Activated T-helper 17 cell treated with anti-CD3 and anti-CD28 coated beads, Interleukin-2, amount 50 U/mL, for 72 hours (primary cell): Measurements from ENCODE around the gene PKN2. TPM values are rescaled to one million over a fixed set of nuclear protein-coding genes. Genes with fewer than 3 reads are reported as not detected.
A peak's percentile ranks its signal among the peaks of the same experiment; 100 is the strongest.

Source experiments
- ATAC-seq: fragments of 150-1000 bp; cut with Tn5 transposase; replicated peaks from 2 replicates; pipeline ENCODE4 v1.10.0; 2021; ENCODE audit warnings: mild to moderate bottlenecking, moderate library complexity
- H3K27ac Mint-ChIP-seq: one replicate; pipeline ENCODE4 v1.8.0; 2022; ENCODE audit warnings: mixed read lengths
- H3K27me3 Mint-ChIP-seq: one replicate; pipeline ENCODE4 v1.8.0; 2022; ENCODE audit warnings: mixed read lengths
- H3K36me3 Mint-ChIP-seq: one replicate; pipeline ENCODE4 v1.8.0; 2022; ENCODE audit warnings: low read depth, mild to moderate bottlenecking, mixed read lengths
- H3K4me1 Mint-ChIP-seq: one replicate; pipeline ENCODE4 v1.8.0; 2022; ENCODE audit warnings: mixed read lengths
- H3K4me3 Mint-ChIP-seq: one replicate; pipeline ENCODE4 v1.8.0; 2022; ENCODE audit warnings: mild to moderate bottlenecking, mixed read lengths
- H3K9me3 Mint-ChIP-seq: one replicate; pipeline ENCODE4 v1.8.0; 2022; ENCODE audit warnings: mixed read lengths
- total RNA-seq, 2 donors: library from RNA; stranded (reverse); gene quantifications; one replicate each; pipeline ENCODE4 v1.2.3, GENCODE V29; 2022

The PKN2 gene
- 10 to 100 TPM; 23.7 to 24.1 TPM for total RNA-seq

DNA sequence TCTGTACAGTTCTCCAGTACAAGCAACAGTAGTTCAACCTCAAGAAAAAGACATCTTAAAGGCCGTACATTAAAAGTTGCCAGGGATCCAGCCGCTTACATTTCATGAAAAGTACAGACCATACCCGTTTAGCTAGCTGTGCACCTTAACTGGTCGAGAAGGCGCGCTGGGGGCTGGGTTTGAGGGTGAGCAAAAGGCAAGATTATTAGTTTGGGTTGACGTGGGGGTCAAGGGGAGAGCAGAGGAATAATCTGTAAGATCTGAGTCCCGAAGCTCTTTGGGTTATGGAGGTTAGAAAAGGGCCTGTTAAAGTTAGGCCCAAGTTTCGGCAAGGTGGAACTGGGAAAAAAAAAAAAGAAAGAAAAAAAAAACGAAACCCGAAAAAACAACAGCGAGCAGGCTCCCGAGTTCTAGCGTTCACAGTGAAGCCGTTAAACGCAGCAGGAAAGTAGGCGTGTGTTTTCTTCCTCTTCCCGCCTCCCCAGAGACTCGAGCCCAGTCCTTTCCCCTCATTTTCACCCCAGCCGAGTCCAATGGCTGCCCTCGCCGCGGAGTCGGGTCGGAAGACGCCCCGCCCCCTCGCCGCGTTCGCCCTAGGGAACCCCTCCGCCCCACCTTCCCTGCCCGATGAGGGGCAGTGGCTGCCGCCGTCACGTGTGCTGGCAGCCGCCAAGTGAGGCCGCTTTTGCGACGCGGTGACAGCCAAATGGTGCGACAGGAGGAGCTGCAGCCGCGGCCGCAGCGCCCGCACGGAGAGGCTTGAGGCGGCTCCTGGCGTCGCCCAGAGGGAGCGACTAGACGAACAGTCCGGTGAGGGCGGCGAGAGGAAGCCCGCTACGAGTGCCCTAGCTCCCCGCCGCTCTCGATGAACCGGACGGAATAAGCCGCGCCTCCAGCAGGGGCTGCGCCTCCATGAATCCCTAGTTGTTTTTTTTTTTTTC lies at the start of gene PKN2:
TSS of gene PKN2 (plus strand) at position 733 of the 941 bp plus-strand sequence. CDS start 308 bp downstream, outside the sequence.
- Mint-ChIP-seq H3K36me3 (peaks cover 5% of the 10 kb centered on the region), H3K9me3 (no peaks in the 10 kb centered on the region), H3K4me3 (peak within 1 kb of the TSS; percentile 86), H3K4me1 (peaks cover 6% of the 10 kb centered on the region), H3K27me3 (no peaks in the 10 kb centered on the region), H3K27ac (peak within 1 kb of the TSS; percentile 89)
- peak; percentile 97 for ATAC-seq

GRCh38 chr1:88634538-88634937 lies 49.5 kb upstream of the PKN2 start:
- no peak for ATAC-seq
- Mint-ChIP-seq H3K4me3 (no peak overlapping the region), H3K4me1 (no peaks in the 10 kb centered on the region), H3K27me3 (peaks cover 13% of the 10 kb centered on the region), H3K27ac (no peak overlapping the region), H3K9me3 (peaks cover 14% of the 10 kb centered on the region), H3K36me3 (no peaks in the 10 kb centered on the region)

GRCh38 chr1:88640060-88640459 lies 44.0 kb upstream of the PKN2 start:
- peaks cover 8% of the 10 kb centered on the region for H3K27me3 Mint-ChIP-seq
- H3K4me1 Mint-ChIP-seq = no peaks in the 10 kb centered on the region
- H3K27ac Mint-ChIP-seq = no peak overlapping the region
- no peak for ATAC-seq
- H3K9me3 Mint-ChIP-seq = peaks cover 6% of the 10 kb centered on the region
- H3K4me3 Mint-ChIP-seq = no peak overlapping the region
- H3K36me3 Mint-ChIP-seq = no peaks in the 10 kb centered on the region

DNA sequence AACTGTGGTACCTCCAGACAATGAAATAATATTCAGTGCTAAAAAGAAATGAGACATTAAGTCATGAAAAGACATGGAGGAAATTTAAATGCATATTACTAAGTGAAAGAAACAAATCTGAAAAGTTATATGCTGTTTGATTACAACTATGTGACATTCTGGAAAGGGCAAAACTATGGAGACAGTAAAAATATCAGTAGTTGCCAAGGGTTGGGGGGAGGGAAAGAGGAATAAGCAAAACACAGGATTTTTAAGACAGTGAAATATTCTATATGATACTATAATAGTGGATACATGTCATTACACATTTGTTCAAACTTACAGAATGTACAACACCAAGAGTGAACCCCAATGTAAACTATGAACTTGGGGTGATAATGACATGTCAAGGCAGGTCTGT lies 38.2 kb upstream of the PKN2 start:
- H3K27ac Mint-ChIP-seq = no peak overlapping the region
- ATAC-seq = no peak
- H3K27me3 Mint-ChIP-seq = peaks cover 4% of the 10 kb centered on the region
- H3K9me3 Mint-ChIP-seq = no peaks in the 10 kb centered on the region
- no peaks in the 10 kb centered on the region for H3K4me1 Mint-ChIP-seq
- H3K4me3 Mint-ChIP-seq = no peak overlapping the region
- H3K36me3 Mint-ChIP-seq = no peaks in the 10 kb centered on the region

DNA sequence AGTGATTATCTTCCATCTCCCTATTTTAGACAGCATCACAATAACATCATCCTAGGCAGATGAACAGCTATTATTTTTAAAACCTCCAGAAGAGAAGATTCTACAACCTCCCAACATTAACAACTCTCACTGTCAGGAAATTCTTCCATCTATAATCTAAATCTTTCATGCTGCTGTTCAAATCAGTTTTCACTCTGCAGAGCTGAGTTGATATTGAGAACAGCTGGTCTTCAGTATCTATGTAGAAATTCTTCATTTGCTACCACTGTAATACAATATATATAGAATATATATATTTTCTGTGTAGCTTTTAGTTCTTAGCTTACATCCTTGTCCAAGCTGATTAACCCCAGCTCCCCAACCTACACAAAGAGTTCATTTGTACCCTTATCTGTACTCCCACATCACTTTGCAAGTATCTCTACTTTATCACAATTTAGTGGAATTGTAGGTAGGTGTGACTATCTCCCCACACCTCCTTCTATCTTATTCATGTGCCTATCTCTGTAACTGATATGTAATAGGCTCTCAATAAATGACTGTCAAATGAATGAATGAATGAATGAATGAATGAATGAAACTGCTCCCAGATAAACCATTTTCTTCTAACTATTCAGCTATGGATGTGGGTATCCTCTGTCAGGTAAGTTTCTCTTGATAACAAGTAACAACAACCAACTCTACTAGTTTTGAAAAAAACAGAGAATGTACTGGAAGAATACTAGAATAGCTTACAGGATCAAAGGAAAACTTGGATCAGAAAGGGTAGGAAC lies 37.4 kb upstream of the PKN2 start:
- no peaks in the 10 kb centered on the region for H3K4me1 Mint-ChIP-seq
- no peaks in the 10 kb centered on the region for H3K27me3 Mint-ChIP-seq
- no peak overlapping the region for H3K4me3 Mint-ChIP-seq
- ATAC-seq = no peak
- no peaks in the 10 kb centered on the region for H3K36me3 Mint-ChIP-seq
- no peak overlapping the region for H3K27ac Mint-ChIP-seq
- H3K9me3 Mint-ChIP-seq = no peaks in the 10 kb centered on the region

- H3K27ac Mint-ChIP-seq = no peak overlapping the region
- no peaks in the 10 kb centered on the region for H3K27me3 Mint-ChIP-seq
- ATAC-seq = peak; percentile 40
- H3K4me1 Mint-ChIP-seq = no peaks in the 10 kb centered on the region
- H3K9me3 Mint-ChIP-seq = no peaks in the 10 kb centered on the region
- H3K36me3 Mint-ChIP-seq = no peaks in the 10 kb centered on the region
- no peak overlapping the region for H3K4me3 Mint-ChIP-seq
Measured at GRCh38 chr1:88647249-88647645, 36.8 kb upstream of the PKN2 start.

DNA sequence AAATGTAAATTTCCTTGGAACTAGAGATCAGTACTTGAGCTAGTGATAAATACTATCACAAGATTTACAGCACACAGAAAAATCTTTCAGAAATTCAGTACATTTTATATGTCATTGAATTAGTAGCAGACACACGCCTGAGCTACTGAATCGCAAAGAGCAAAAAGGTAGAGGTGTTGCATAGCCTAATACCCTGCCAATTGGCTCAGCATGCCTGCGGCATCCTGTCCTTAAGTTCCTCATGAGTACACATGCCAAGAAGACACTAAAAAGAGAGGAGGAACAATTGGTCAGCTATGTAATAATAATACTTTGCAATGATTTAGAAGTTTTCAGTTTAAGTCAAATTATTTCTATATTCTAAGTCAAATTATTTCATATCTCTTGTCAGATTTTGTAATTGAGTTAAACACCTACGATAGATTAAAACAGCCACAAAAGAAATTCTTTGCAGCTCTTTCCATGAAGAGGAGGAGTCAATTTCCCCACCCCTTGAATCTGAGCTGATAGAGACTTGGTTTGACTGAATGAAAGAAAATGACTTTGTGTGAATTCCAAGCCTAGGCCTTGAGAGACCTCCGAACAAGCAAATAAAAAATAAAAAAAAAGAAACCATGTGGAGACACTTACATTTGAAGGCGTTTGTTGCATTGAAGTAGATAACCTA lies 36.2 kb upstream of the PKN2 start:
- no peaks in the 10 kb centered on the region for H3K36me3 Mint-ChIP-seq
- H3K27ac Mint-ChIP-seq = no peak overlapping the region
- no peak for ATAC-seq
- no peaks in the 10 kb centered on the region for H3K4me1 Mint-ChIP-seq
- H3K27me3 Mint-ChIP-seq = no peaks in the 10 kb centered on the region
- H3K9me3 Mint-ChIP-seq = no peaks in the 10 kb centered on the region
- H3K4me3 Mint-ChIP-seq = no peak overlapping the region

GRCh38 chr1:88648706-88649105 lies 35.4 kb upstream of the PKN2 start:
- Mint-ChIP-seq H3K4me3 (no peak overlapping the region), H3K27ac (no peak overlapping the region), H3K9me3 (no peaks in the 10 kb centered on the region), H3K27me3 (peaks cover 4% of the 10 kb centered on the region), H3K4me1 (no peaks in the 10 kb centered on the region), H3K36me3 (no peaks in the 10 kb centered on the region)
- no peak for ATAC-seq

DNA sequence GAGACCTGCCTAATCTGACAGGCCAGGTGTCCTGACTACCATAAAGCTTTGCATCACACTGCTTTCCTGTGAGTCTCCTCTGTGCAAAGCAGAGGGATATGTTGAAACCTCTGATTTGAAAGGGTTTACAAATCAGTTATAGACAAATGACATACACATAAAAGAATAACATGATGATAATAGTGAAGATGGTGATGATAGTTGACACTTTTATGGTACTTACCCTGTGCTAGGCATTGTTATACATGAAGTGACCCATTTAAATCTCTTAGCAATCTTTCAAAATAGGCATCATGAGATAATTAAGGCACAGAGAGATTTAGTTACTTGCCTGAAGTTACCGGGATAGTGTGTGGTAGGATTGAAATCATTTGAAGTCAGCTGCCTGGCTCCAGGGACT lies 34.1 kb upstream of the PKN2 start:
- Mint-ChIP-seq H3K27me3 (peaks cover 4% of the 10 kb centered on the region), H3K4me3 (no peak overlapping the region), H3K27ac (no peak overlapping the region), H3K9me3 (no peaks in the 10 kb centered on the region), H3K4me1 (no peaks in the 10 kb centered on the region), H3K36me3 (no peaks in the 10 kb centered on the region)
- ATAC-seq = no peak

DNA sequence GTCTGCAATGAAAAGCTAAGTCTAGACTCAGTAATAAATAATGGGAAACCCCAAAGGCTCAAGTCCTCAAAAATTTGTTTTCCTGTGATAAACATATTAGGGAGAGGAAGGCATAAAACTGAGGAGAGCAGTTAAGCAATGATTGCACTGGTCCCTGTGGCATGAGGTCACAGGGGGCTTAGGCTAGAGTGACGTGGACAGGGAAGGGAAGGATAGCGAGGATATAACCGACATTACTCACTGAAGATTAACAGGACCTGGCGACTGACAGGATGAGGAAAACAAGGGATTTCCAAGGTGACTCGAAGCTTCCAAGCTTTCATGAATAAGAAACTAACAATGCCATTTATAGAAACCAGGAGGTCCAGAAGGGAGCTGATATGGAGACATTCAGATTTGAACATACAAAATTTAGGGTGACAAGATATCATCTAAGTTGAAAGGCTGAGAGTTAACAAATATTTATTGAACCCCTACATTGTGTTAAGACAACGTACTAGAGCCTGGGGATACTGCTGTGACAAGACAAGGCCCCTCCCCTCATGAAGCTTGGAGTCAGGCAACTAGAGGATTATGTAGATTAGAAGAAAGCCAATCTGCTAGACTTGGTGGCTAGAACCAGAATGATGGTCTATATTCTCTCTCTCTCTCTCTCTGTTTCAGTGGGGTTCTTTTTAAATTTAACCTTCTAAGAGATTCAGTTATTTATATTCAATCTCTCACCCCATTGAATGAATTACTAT lies 33.2 kb upstream of the PKN2 start:
- Mint-ChIP-seq H3K27ac (no peak overlapping the region), H3K4me3 (no peak overlapping the region), H3K4me1 (no peaks in the 10 kb centered on the region), H3K27me3 (peaks cover 4% of the 10 kb centered on the region), H3K9me3 (no peaks in the 10 kb centered on the region), H3K36me3 (no peaks in the 10 kb centered on the region)
- no peak for ATAC-seq

GRCh38 chr1:88655140-88655539 lies 28.9 kb upstream of the PKN2 start:
- no peak overlapping the region for H3K4me3 Mint-ChIP-seq
- H3K27me3 Mint-ChIP-seq = peaks cover 4% of the 10 kb centered on the region
- no peak for ATAC-seq
- no peak overlapping the region for H3K27ac Mint-ChIP-seq
- no peaks in the 10 kb centered on the region for H3K36me3 Mint-ChIP-seq
- no peaks in the 10 kb centered on the region for H3K9me3 Mint-ChIP-seq
- no peaks in the 10 kb centered on the region for H3K4me1 Mint-ChIP-seq

DNA sequence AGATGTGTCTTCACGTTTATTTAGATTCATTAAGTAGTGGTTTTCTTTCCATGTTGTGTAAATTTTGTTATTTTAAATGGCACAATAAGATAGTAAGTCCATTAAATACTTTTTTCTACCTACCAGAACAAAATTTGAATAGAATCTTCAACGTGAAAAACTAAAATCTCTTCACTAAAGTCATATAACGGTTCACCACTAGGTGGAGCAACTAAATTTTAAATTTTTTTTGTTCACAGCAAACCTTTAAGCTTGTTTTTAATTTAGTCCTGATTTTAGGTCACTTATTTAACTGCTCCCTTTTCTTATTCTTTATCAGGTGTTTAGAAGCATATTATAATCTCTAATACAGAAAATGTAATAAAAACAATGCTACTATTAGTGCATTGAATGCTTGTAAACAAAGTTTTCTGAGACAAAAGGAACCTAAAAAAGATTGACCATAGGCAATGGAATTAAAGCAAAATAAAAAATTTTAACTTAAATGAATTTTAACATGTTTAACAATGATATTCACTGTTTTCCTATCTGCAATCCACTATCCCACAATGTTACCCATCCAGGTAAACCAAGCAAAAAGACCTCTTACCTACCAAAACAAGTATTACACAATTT lies 28.3 kb upstream of the PKN2 start:
- Mint-ChIP-seq H3K4me3 (no peak overlapping the region), H3K9me3 (no peaks in the 10 kb centered on the region), H3K27ac (no peak overlapping the region), H3K4me1 (no peaks in the 10 kb centered on the region), H3K27me3 (peaks cover 4% of the 10 kb centered on the region), H3K36me3 (no peaks in the 10 kb centered on the region)
- ATAC-seq = no peak

DNA sequence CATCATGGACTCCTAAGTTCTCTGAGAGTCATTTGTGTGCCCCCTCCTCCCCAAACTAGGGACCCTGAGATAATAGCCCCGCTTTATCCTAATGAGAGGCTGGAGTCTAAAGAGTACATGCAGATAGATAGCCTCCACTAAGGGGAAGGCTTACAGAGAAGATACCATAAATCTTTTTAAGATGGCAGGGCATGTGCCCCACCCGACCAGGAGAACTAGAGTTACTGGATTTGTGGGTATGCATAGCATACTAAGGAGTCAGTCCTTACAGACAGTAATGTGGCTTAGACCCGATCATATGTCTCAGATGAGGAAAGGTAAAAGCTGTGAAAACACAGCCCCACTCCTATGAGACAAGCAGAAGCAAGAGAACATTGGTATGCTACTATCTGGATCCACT lies 25.7 kb upstream of the PKN2 start:
- Mint-ChIP-seq H3K36me3 (no peaks in the 10 kb centered on the region), H3K27me3 (peaks cover 2% of the 10 kb centered on the region), H3K4me3 (no peak overlapping the region), H3K27ac (no peak overlapping the region), H3K9me3 (no peaks in the 10 kb centered on the region), H3K4me1 (peaks cover 9% of the 10 kb centered on the region)
- no peak for ATAC-seq

GRCh38 chr1:88659552-88659951 lies 24.5 kb upstream of the PKN2 start:
- Mint-ChIP-seq H3K36me3 (no peaks in the 10 kb centered on the region), H3K4me3 (no peak overlapping the region), H3K27me3 (no peaks in the 10 kb centered on the region), H3K9me3 (no peaks in the 10 kb centered on the region), H3K4me1 (peaks cover 9% of the 10 kb centered on the region), H3K27ac (no peak overlapping the region)
- ATAC-seq = peak; percentile 43
